HFFc6 (cell line): ENCODE measurements around the gene SFN. TPM values are rescaled to one million over a fixed set of nuclear protein-coding genes. Genes with fewer than 3 reads are reported as not detected.

Experiments
- DNase-seq: peaks from one replicate; pipeline ENCODE4 v3.0.0-alpha.2; 2018
- H3K27ac Mint-ChIP-seq: 2 replicates; pipeline ENCODE4 v1.8.0; 2020; ENCODE audit warnings: mild to moderate bottlenecking, mixed read lengths
- H3K27me3 Mint-ChIP-seq: 2 replicates; pipeline ENCODE4 v1.8.0; 2021; ENCODE audit warnings: mild to moderate bottlenecking, moderate library complexity, mixed read lengths; ENCODE audit not compliant: insufficient read depth
- H3K36me3 Mint-ChIP-seq: 2 replicates; pipeline ENCODE4 v1.8.0; 2021; ENCODE audit warnings: low read depth, mixed read lengths
- H3K4me1 Mint-ChIP-seq: 2 replicates; pipeline ENCODE4 v1.8.0; 2020; ENCODE audit warnings: low read depth, mixed read lengths
- H3K4me3 Mint-ChIP-seq: 2 replicates; pipeline ENCODE4 v1.8.0; 2020; ENCODE audit warnings: mild to moderate bottlenecking, moderate library complexity, mixed read lengths
- H3K9me3 Mint-ChIP-seq: 2 replicates; pipeline ENCODE4 v1.8.0; 2020; ENCODE audit warnings: mild to moderate bottlenecking, mixed read lengths
- total RNA-seq, 6 experiments: library from RNA; stranded (reverse); fragmentation: NEBNext Ultra II Directional; extraction: Animal tissue kit (Norgen Biotek cat#: 25700); gene quantifications; 2 replicates in 1 of 6; 3 replicates in 5 of 6; pipeline ENCODE4 v1.2.3, GENCODE V29; 2021
- TF ChIP-seq, protein P1 (sequence below): fragments of 200-600 bp; sonication (generic); IDR thresholded peaks from 2 replicates; pipeline ENCODE4 v1.5.0; 2021; ENCODE audit warnings: antibody characterized with exemption, mild to moderate bottlenecking

SFN gene
- total RNA-seq, 6 experiments from 2014 or later, result 0.11 to 0.28 (median 0.20) TPM; not detected in 2

DNA sequence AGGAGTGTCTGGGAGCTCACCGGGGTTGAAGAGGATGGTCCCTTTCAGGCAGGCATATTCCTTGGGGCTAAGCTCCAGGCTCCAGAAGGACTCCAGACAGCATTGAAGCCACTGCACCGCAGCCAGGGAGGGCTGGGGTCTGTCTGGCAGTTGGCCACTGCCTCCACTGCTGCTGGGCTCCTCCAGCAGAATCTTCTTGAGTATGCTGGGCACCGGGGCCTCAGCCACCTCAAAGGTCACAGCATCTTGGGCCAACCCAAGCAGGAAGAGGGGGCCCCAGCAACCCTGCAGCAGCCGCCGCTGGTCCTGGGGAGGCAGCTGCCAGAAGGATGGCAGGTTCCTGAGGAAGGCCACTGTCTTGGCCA is 50.4 kb downstream of the SFN start:
- Mint-ChIP-seq H3K27me3 (peaks cover 12% of the 10 kb centered on the region), H3K4me3 (no peak overlapping the region), H3K9me3 (no peaks in the 10 kb centered on the region), H3K36me3 (no peaks in the 10 kb centered on the region), H3K27ac (no peak overlapping the region), H3K4me1 (peaks cover under 1% of the 10 kb centered on the region)
- DNase-seq, result no peak
- TF ChIP-seq, protein P1, sequence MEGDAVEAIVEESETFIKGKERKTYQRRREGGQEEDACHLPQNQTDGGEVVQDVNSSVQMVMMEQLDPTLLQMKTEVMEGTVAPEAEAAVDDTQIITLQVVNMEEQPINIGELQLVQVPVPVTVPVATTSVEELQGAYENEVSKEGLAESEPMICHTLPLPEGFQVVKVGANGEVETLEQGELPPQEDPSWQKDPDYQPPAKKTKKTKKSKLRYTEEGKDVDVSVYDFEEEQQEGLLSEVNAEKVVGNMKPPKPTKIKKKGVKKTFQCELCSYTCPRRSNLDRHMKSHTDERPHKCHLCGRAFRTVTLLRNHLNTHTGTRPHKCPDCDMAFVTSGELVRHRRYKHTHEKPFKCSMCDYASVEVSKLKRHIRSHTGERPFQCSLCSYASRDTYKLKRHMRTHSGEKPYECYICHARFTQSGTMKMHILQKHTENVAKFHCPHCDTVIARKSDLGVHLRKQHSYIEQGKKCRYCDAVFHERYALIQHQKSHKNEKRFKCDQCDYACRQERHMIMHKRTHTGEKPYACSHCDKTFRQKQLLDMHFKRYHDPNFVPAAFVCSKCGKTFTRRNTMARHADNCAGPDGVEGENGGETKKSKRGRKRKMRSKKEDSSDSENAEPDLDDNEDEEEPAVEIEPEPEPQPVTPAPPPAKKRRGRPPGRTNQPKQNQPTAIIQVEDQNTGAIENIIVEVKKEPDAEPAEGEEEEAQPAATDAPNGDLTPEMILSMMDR, result no peak

Other genes with a start within 250 kb of the SFN start
- 10 to 100 TPM; 46.1 to 51.2 (median 49.2) TPM for gene ARID1A, start 167.1 kb upstream of the SFN start, total RNA-seq
- gene PIGV, start 75.2 kb upstream of the SFN start, total RNA-seq, result 10 to 100 TPM; 11.5 to 16.4 (median 13.6) TPM
- gene ZDHHC18, start 36.5 kb upstream of the SFN start, total RNA-seq, result 10 to 100 TPM; 19.2 to 31.6 (median 23.8) TPM
- 10 to 100 TPM; 28.4 to 39.3 (median 36.1) TPM for gene GPN2, start 27.1 kb downstream of the SFN start, total RNA-seq
- gene GPATCH3, start 37.3 kb downstream of the SFN start, total RNA-seq, result 10 to 100 TPM in 3 of 6 experiments, 1 to 10 TPM in 3; 8.6 to 12.0 (median 10.2) TPM
- gene NR0B2, start 50.8 kb downstream of the SFN start, total RNA-seq, result not detected
- gene NUDC, start 58.6 kb downstream of the SFN start, total RNA-seq, result 10 to 100 TPM; 69.1 to 92.6 (median 87.6) TPM
- gene KDF1, start 97.3 kb downstream of the SFN start, total RNA-seq, result not detected
- 100 to 1,000 TPM; 203 to 241 (median 217) TPM for gene TRNP1, start 130.5 kb downstream of the SFN start, total RNA-seq
- gene TENT5B, start 149.7 kb downstream of the SFN start, total RNA-seq, result 1 to 10 TPM; 3.1 to 5.5 (median 3.6) TPM